HG02943 (cell line): ENCODE results near the gene CLDN1.

Experiments
- ATAC-seq: cut with Tn5 transposase; IDR thresholded peaks from one replicate; pipeline ENCODE4 v1.9.1; 2021; ENCODE audit warnings: mild to moderate bottlenecking, low read depth, moderate library complexity; ENCODE audit not compliant: unreplicated experiment

The CLDN1 gene

GRCh38 chr3:190336516-190337189 is 14.4 kb upstream of the CLDN1 start:
- ATAC-seq, result no peak

GRCh38 chr3:190333961-190334360 is 11.7 kb upstream of the CLDN1 start:
- no peak for ATAC-seq

DNA sequence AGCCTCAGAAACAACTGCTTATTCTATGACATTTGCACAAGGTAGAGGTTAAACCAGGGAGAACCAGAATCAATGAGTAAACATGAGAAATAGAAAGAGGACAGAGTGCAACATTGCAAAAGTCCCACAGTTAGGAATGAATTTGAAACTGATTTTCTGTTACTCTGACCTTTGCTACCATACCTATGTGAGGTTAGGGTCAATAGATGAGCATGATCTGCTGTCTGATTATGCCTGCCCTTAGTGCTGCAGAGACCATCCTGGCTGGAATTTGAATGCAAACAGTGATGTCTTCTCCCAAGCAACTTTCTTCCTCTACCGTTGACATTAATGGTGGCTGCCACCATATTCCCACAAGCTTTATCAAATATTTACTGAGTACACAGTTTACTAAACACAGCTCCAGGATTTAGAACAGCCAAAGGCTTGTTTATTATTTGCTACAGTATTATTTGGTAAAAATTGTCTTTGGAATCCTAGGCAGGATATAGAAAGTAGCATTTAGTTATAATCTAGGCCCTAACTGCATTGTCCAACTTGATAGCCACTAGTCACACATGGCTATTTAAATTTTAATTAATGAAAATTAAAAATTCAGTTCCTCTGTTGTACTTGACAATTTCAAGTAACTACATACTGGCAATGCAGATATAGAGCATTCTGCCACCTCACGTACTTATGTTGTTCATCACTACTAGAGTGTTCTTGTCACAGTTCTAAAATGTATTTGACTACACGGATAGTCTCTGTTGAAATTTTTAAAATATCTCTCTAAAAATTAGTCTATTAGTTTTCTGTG is 8.9 kb upstream of the CLDN1 start:
- no peak for ATAC-seq

GRCh38 chr3:190326930-190327329 is 4.7 kb upstream of the CLDN1 start:
- no peak for ATAC-seq

DNA sequence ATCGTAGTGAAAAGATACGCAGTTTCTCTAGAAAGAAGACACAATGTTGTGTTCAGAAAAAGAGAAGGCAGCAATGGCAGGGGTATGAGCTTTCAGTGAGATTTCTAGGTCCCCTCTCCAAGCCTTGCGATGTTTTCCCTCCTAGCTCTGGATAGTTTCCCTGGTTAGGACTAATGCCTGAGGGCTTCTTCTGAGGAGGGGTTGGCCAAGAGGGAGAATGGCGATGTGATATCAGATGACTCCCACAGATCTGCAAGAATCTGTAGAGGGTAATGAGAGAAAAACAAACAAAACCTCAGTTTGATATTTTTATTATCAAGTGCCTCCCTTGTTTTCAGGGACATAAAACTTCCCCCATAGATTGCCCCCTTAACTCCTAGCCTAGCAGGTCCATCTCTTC is 4.1 kb upstream of the CLDN1 start:
- ATAC-seq, result no peak

DNA sequence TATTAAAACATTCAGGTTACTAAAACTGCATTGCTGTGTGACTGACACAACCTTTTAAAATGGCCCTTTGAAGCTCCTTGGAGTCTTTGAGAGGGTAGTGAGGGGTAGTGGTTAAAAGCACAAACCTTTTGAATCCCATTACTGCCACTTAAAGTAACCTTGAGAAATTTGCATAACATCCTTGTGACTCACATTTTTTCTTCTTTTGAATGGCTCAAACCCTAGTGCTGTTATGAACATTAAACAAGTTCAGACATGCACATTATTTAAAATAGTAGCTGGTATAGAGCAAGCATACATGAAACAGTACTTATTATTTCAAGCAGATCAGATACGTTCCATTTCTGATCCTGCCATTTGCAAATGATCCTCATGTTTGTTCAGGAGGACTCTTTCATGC is 3.7 kb upstream of the CLDN1 start:
- ATAC-seq, result no peak

DNA sequence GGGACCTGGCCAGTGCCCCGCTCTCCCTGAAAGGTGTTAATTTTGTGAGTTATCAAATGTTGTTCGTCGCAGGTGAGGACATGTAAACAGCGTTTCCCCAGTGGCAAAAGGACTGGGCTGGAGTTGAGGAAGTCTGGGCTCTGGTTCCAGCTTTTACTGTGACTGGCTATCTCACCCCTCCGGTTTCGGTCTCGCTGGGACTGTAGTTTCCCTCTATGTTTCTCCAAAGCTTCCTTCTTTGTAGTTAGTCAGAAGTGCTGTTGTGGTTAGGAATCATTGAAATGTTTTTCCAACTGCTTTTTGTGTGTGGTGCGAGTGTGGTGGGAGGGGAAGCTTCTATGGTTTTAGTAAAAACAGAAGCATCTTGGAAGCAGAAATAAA is 990 bp upstream of the CLDN1 start:
- no peak for ATAC-seq

- no peak for ATAC-seq
Measured at GRCh38 chr3:190322604-190323245, 479 bp upstream of the CLDN1 start.

DNA sequence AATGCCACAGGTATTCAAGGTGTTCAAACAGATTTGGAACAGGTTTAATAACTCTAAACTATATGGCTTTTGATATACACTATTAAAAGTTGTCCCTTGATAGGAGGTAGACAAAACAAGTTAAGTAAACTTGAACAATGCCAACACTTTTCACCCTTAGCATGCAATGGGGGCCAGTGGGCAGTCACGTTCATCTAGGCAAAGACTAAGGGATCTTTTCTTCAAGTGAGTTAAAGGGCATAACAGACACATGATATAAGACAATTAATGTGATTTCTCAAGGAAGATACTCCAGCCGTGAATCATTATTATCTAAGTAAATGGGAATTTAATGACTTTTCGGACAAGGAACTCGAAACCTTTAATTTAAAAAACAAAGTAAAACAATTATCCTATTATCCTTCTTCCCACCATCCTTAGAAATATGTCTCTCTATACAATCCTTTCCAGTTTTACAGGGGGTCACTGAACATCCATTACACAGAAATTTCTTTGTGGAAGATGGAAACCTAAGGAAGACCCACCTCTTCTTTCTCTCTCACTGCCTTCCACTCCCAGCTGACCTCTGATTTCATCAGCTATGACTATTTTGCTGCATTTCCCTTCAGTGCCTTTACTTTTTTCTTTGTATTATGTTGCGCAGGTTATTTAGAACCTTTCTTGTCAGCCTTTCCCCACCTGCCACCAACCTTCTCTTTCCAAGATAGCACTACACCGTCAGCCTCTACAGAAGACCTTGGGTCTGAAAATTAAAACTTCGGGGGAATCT is 1.5 kb downstream of the CLDN1 start:
- ATAC-seq, result no peak

DNA sequence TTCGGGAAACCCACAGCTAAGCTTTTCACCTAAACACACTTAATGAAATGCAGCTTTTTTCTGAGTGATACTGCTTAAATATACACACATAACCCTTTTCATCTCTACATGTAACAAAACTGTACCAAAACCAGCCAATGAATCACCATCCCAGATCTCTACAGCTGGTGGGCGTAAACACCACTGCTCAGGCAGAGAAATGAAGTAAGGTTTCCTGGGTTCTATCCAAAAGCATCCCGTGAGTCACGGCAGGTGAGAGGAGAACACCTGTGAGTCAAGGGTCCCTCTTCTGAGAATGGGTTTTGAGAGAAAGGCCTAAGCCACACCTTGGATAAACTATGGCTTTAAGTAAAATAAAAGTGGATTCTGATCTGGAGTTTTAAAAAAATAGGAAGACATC is 2.6 kb downstream of the CLDN1 start:
- ATAC-seq, result no peak

- no peak for ATAC-seq
Measured at GRCh38 chr3:190318666-190319065, 3.6 kb downstream of the CLDN1 start.

GRCh38 chr3:190314741-190315140 is 7.5 kb downstream of the CLDN1 start:
- no peak for ATAC-seq

GRCh38 chr3:190309414-190309813 is 12.8 kb downstream of the CLDN1 start:
- ATAC-seq, result no peak

GRCh38 chr3:190308154-190308553 is 14.1 kb downstream of the CLDN1 start:
- no peak for ATAC-seq

- no peak for ATAC-seq
Measured at GRCh38 chr3:190307164-190307545, 15.1 kb downstream of the CLDN1 start.

GRCh38 chr3:190306513-190307163 is 15.6 kb downstream of the CLDN1 start:
- no peak for ATAC-seq

GRCh38 chr3:190306026-190306425 is 16.2 kb downstream of the CLDN1 start:
- no peak for ATAC-seq

- ATAC-seq, result no peak
Measured at GRCh38 chr3:190305406-190305805, 16.8 kb downstream of the CLDN1 start.

DNA sequence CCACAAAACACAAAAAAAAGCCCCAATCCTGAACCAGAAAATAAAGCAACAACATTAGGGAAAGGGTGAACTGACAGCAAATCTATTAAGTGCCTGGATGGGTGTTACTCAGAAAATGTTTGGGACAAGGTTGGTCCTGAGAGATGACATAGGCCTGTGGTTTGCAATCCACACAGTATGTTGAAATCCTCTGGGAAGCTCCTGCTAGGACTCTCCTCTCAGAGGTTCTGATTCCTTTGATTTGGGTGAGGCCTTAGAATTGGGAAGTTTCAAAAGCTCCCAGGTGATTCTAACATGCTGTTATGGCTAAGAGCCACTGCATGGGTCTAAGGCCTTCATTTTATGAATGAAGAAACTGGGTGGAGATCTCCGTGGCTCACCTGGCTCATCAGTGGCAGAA is 18.4 kb downstream of the CLDN1 start:
- ATAC-seq, result no peak

DNA sequence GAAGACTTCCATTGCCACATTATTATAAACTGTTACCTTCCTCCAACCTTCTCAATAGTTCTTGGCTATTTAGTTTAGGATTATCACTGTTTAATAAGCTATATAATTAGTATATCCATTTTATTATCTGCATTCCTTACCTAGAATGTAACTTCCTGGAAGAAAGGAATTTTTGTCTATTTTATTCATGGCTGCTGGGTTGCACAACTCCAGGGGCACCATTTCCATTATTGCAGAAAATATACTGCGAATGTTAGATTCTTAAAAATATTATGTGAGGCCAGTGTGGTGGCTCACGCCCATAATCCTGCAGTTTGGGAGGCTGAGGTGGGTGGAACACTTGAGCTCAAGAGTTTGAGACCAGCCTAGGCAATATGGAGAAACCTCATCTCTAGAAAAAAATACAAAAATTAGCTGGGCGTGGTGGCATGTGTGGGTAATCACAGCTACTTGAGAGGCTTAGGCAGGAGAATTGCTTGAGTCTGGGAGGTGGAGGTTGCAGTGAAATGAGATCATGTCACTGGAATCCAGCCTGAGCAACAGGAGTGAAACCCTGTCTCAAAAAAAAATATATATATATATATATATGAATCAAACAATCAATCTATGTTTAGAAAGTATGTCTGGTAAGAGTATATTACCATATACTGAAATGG is 19.9 kb downstream of the CLDN1 start:
- ATAC-seq, result no peak
